ENCODE results near the gene KLC4.
A peak's percentile ranks its signal among the peaks of the same experiment; 100 is the strongest.
"Not testable (repeated sequence)": the region's sequence is repeated elsewhere in the genome, so short reads cannot be mapped to it uniquely, and the experiment has no call there.

KLC4 gene

GRCh38 chr6:43036712-43037111, 22.7 kb upstream of the KLC4 start:
- no peak for DNase-seq (ENCODE audit: low spot score)

GRCh38 chr6:43037197-43037596, 22.2 kb upstream of the KLC4 start:
- no peak for DNase-seq (ENCODE audit: low spot score)

GRCh38 chr6:43037706-43038105, 21.7 kb upstream of the KLC4 start:
- DNase-seq (ENCODE audit: low spot score) = no peak

- DNase-seq (ENCODE audit: low spot score) = no peak
Observed at GRCh38 chr6:43038727-43039126, 20.7 kb upstream of the KLC4 start.

- DNase-seq (ENCODE audit: low spot score) = no peak
Observed at GRCh38 chr6:43040542-43041257, 18.7 kb upstream of the KLC4 start.

- not testable (repeated sequence) for DNase-seq (ENCODE audit: low spot score)
Observed at GRCh38 chr6:43041475-43041874, 18.0 kb upstream of the KLC4 start.

GRCh38 chr6:43043310-43043709, 16.1 kb upstream of the KLC4 start:
- DNase-seq (ENCODE audit: low spot score) = no peak

GRCh38 chr6:43045371-43045930, 14.0 kb upstream of the KLC4 start:
- DNase-seq (ENCODE audit: low spot score) = no peak

- DNase-seq (ENCODE audit: low spot score) = no peak
Observed at GRCh38 chr6:43047998-43048397, 11.4 kb upstream of the KLC4 start.

GRCh38 chr6:43050981-43051380, 8.4 kb upstream of the KLC4 start:
- DNase-seq (ENCODE audit: low spot score) = no peak

GRCh38 chr6:43052225-43052841, 7.1 kb upstream of the KLC4 start:
- DNase-seq (ENCODE audit: low spot score) = no peak

- DNase-seq (ENCODE audit: low spot score) = peak; percentile 38
Observed at GRCh38 chr6:43052842-43053544, 6.4 kb upstream of the KLC4 start.

- peak; percentile 95 for DNase-seq (ENCODE audit: low spot score)
Observed at GRCh38 chr6:43053545-43054205, 5.8 kb upstream of the KLC4 start, which contains the start of gene CUL7. Gene CUL7 (minus strand): TSS chr6:43053851. CDS start chr6:43052788, 1,063 bp downstream.

- DNase-seq (ENCODE audit: low spot score) = peak; percentile 22
Observed at GRCh38 chr6:43054206-43054943, 5.1 kb upstream of the KLC4 start.

GRCh38 chr6:43055966-43056365, 3.5 kb upstream of the KLC4 start:
- DNase-seq (ENCODE audit: low spot score) = no peak

GRCh38 chr6:43058531-43058930, 900 bp upstream of the KLC4 start:
- DNase-seq (ENCODE audit: low spot score) = no peak

GRCh38 chr6:43060034-43060754, 763 bp downstream of the KLC4 start:
- peak; percentile 64 for DNase-seq (ENCODE audit: low spot score)

- no peak for DNase-seq (ENCODE audit: low spot score)
Observed at GRCh38 chr6:43060755-43061633, 1.6 kb downstream of the KLC4 start.

GRCh38 chr6:43061861-43062260, 2.4 kb downstream of the KLC4 start:
- no peak for DNase-seq (ENCODE audit: low spot score)

- DNase-seq (ENCODE audit: low spot score) = no peak
Observed at GRCh38 chr6:43062818-43063217, 3.4 kb downstream of the KLC4 start.

All from hematopoietic multipotent progenitor cell treated with erythropoietin and hydrocortisone succinate and interleukin-3 and kit ligand, for 17 days (in vitro differentiated cells).